H1 (cell line): ENCODE measurements around the gene PASD1. TPM values are rescaled to one million over a fixed set of nuclear protein-coding genes. Genes with fewer than 3 reads are reported as not detected.

Experiments used
- CTCF ChIA-PET: fragments of 300-600 bp; sonication (Branson Sonifier 250); formaldehyde crosslinking; loops from one replicate; lab custom pipeline; 2021; ENCODE audit not compliant: partially characterized antibody; lab: Charles Lee
- POLR2A ChIA-PET: fragments of 300-600 bp; sonication (Branson Sonifier 250); formaldehyde crosslinking; loops from one replicate; lab custom pipeline; 2021; ENCODE audit warnings: inconsistent platforms; ENCODE audit not compliant: partially characterized antibody; lab: Charles Lee
- DNase-seq, 2 experiments: peaks; one replicate each; pipeline versions ENCODE4 v3.0.0 to v3.0.0-alpha.2; 2010 to 2022; ENCODE audit warnings: low spot score in 2 of 2, low read depth in 1 of 2, mixed read lengths in 1 of 2
- FAIRE-seq: peaks from 2 replicates; lab custom pipeline; 2011; peaks lifted over from hg19 to GRCh38; lab: Jason Lieb, UNC
- H2AFZ ChIP-seq: 2 replicates; pipeline ENCODE4 v1.8.1; 2012; ENCODE audit warnings: low read length, inconsistent platforms
- H2AK5ac ChIP-seq: 2 replicates; pipeline ENCODE4 v1.6.1; 2013; ENCODE audit warnings: low read depth, low read length
- H2BK120ac ChIP-seq: replicated peaks from 2 replicates; pipeline ENCODE3; 2013; ENCODE audit warnings: low read depth, low read length, inconsistent platforms
- H2BK12ac ChIP-seq: 2 replicates; pipeline ENCODE4 v1.6.1; 2013; ENCODE audit warnings: low read depth, low read length
- H2BK15ac ChIP-seq: 2 replicates; pipeline ENCODE4 v1.6.1; 2013; ENCODE audit warnings: low read length
- H2BK20ac ChIP-seq: 2 replicates; pipeline ENCODE4 v1.6.1; 2013; ENCODE audit warnings: low read length
- H2BK5ac ChIP-seq: 2 replicates; pipeline ENCODE4 v1.6.1; 2013; ENCODE audit warnings: low read depth, low read length
- H3K14ac ChIP-seq: 2 replicates; pipeline ENCODE4 v1.6.1; 2013; ENCODE audit warnings: inconsistent platforms; ENCODE audit not compliant: insufficient read length
- H3K18ac ChIP-seq: 2 replicates; pipeline ENCODE4 v1.6.1; 2013; ENCODE audit warnings: low read length; ENCODE audit errors: extremely low read depth
- H3K23ac ChIP-seq: 2 replicates; pipeline ENCODE4 v1.6.1; 2013; ENCODE audit warnings: inconsistent platforms; ENCODE audit not compliant: insufficient read length
- H3K23me2 ChIP-seq: 2 replicates; pipeline ENCODE4 v1.6.1; 2013; ENCODE audit warnings: low read depth, low read length
- H3K27ac ChIP-seq: 2 replicates; pipeline ENCODE4 v1.6.1; 2011; ENCODE audit warnings: low read depth, low read length, inconsistent platforms
- H3K27me3 ChIP-seq, 4 experiments: replicated peaks in 1 of 4; 1 replicate in 1 of 4; 2 replicates in 3 of 4; pipeline versions ENCODE4 v1.6.1 to v1.8.1; 2011 to 2013; ENCODE audit warnings: low read length in 3 of 4, mild to moderate bottlenecking in 3 of 4, inconsistent platforms in 2 of 4, mixed read lengths in 2 of 4, moderate library complexity in 1 of 4; ENCODE audit not compliant: control insufficient read depth in 3 of 4, insufficient read depth in 3 of 4; ENCODE audit errors: extremely low read depth in 1 of 4
- H3K36me3 ChIP-seq, 4 experiments: 2 replicates each; pipeline versions ENCODE4 v1.6.1 to v1.8.1; 2011 to 2013; ENCODE audit warnings: mild to moderate bottlenecking in 4 of 4, low read length in 3 of 4, moderate library complexity in 2 of 4, control low read depth in 1 of 4, inconsistent platforms in 1 of 4; ENCODE audit not compliant: insufficient read depth in 4 of 4, control insufficient read depth in 2 of 4
- H3K4ac ChIP-seq: replicated peaks from 2 replicates; pipeline ENCODE3; 2013; ENCODE audit warnings: low read length, low read depth, mixed read lengths, inconsistent platforms; ENCODE audit not compliant: insufficient read length
- H3K4me1 ChIP-seq, 4 experiments: replicated peaks in 1 of 4; 1 replicate in 1 of 4; 2 replicates in 3 of 4; pipeline versions ENCODE4 v1.6.1 to v1.8.1; 2011 to 2013; ENCODE audit warnings: low read length in 3 of 4, inconsistent platforms in 2 of 4, mixed read lengths in 1 of 4; ENCODE audit not compliant: insufficient read depth in 4 of 4, control insufficient read depth in 3 of 4
- H3K4me2 ChIP-seq, 2 experiments: 2 replicates each; pipeline versions ENCODE4 v1.6.1 to v1.8.1; 2011 to 2013; ENCODE audit warnings: low read depth in 2 of 2, low read length in 2 of 2, control low read depth in 1 of 2, inconsistent platforms in 1 of 2, mild to moderate bottlenecking in 1 of 2; ENCODE audit not compliant: insufficient read depth in 1 of 2
- H3K4me3 ChIP-seq, 4 experiments: fragments of 200-600, 300-600 bp in 1 of 4; sonication (generic), shearing (Covaris generic), sonication (Bioruptor Twin) in 1 of 4; 2 replicates each; pipeline versions ENCODE4 v1.5.1 to v1.8.1; 2011 to 2016; ENCODE audit warnings: low read length in 4 of 4, low read depth in 3 of 4, control low read depth in 2 of 4, inconsistent platforms in 2 of 4, mild to moderate bottlenecking in 2 of 4, mixed read lengths in 1 of 4, moderate library complexity in 1 of 4; ENCODE audit not compliant: insufficient read depth in 2 of 4; ENCODE audit errors: extremely low read depth in 1 of 4
- H3K56ac ChIP-seq: replicated peaks from 2 replicates; pipeline ENCODE3; 2013; ENCODE audit warnings: low read depth, mild to moderate bottlenecking, mixed read lengths, low read length, inconsistent platforms; ENCODE audit not compliant: insufficient read length
- H3K79me1 ChIP-seq: 2 replicates; pipeline ENCODE4 v1.6.1; 2013; ENCODE audit warnings: low read depth, low read length, control low read depth
- H3K79me2 ChIP-seq, 2 experiments: 2 replicates each; pipeline versions ENCODE4 v1.6.1 to v1.8.1; 2012 to 2013; ENCODE audit warnings: low read length in 2 of 2, mild to moderate bottlenecking in 2 of 2, inconsistent platforms in 1 of 2; ENCODE audit not compliant: insufficient read depth in 2 of 2, control insufficient read depth in 1 of 2
- H3K9ac ChIP-seq, 4 experiments: replicated peaks in 1 of 4; 1 replicate in 1 of 4; 2 replicates in 3 of 4; pipeline versions ENCODE4 v1.6.1 to v1.8.1; 2011 to 2013; ENCODE audit warnings: low read depth in 3 of 4, low read length in 3 of 4, control low read depth in 2 of 4, mild to moderate bottlenecking in 2 of 4, moderate library complexity in 2 of 4, inconsistent platforms in 1 of 4; ENCODE audit errors: extremely low read depth in 1 of 4
- H3K9me3 ChIP-seq, 2 experiments: 2 replicates each; pipeline versions ENCODE4 v1.6.1 to v1.8.1; 2012 to 2013; ENCODE audit warnings: mild to moderate bottlenecking in 2 of 2, moderate library complexity in 2 of 2, control low read depth in 1 of 2, inconsistent platforms in 1 of 2, low read depth in 1 of 2, low read length in 1 of 2, mixed read lengths in 1 of 2; ENCODE audit not compliant: insufficient read depth in 2 of 2
- H4K20me1 ChIP-seq, 2 experiments: replicated peaks in 1 of 2; 2 replicates each; pipeline versions ENCODE3 to v1.8.1; 2011 to 2013; ENCODE audit warnings: inconsistent platforms in 2 of 2, low read length in 2 of 2, mild to moderate bottlenecking in 1 of 2; ENCODE audit not compliant: insufficient read depth in 2 of 2, control insufficient read depth in 1 of 2
- H4K5ac ChIP-seq: 2 replicates; pipeline ENCODE4 v1.6.1; 2013; ENCODE audit warnings: low read length, low read depth, mixed read lengths, inconsistent platforms; ENCODE audit not compliant: insufficient read length
- H4K8ac ChIP-seq: 2 replicates; pipeline ENCODE4 v1.8.0; 2013; ENCODE audit warnings: mild to moderate bottlenecking, moderate library complexity, low read length, inconsistent platforms; ENCODE audit not compliant: insufficient read depth; ENCODE audit errors: extremely low read depth
- H4K91ac ChIP-seq: replicated peaks from 2 replicates; pipeline ENCODE3; 2013; ENCODE audit warnings: low read length, mixed read lengths, inconsistent platforms; ENCODE audit not compliant: insufficient read length
- MAFK ChIP-seq: IDR thresholded peaks from 2 replicates; pipeline ENCODE4 v1.6.1; 2012; ENCODE audit warnings: low read depth, mild to moderate bottlenecking, improper control_type of control experiment, low read length
- POLR2A ChIP-seq, 2 experiments: IDR thresholded peaks; 1 replicate in 1 of 2; 2 replicates in 1 of 2; pipeline ENCODE4 v1.6.1; 2011; ENCODE audit warnings: low read depth in 2 of 2, low read length in 2 of 2, mild to moderate bottlenecking in 2 of 2; ENCODE audit errors: control extremely low read depth in 1 of 2
- POLR2AphosphoS5 ChIP-seq: IDR thresholded peaks from 2 replicates; pipeline ENCODE4 v1.6.1; 2011; ENCODE audit warnings: low read depth, low read length
- SIN3A ChIP-seq, 2 experiments: IDR thresholded peaks in 1 of 2; conservative IDR thresholded peaks in 1 of 2; 2 replicates each; pipeline ENCODE4 v1.6.1; 2011 to 2012; ENCODE audit warnings: low read length in 2 of 2, improper control_type of control experiment in 1 of 2, low read depth in 1 of 2, mild to moderate bottlenecking in 1 of 2
- YY1 ChIP-seq: IDR thresholded peaks from 2 replicates; pipeline ENCODE4 v1.6.1; 2011; ENCODE audit warnings: low read depth, mild to moderate bottlenecking, low read length
- WGBS, 2 experiments: shearing (Covaris generic) in 1 of 2; methylation state at CpG; one replicate each; pipeline versions ENCODE4 v1.1.6 to v1.1.7; 2013 to 2015; ENCODE audit warnings: low lambda C conversion rate in 2 of 2, mixed read lengths in 2 of 2, inconsistent platforms in 1 of 2, low coverage in 1 of 2, missing lambda C conversion rate in 1 of 2; ENCODE audit not compliant: insufficient replicate concordance in 2 of 2, insufficient coverage in 1 of 2, insufficient read length in 1 of 2; ENCODE audit errors: extremely low coverage in 1 of 2, missing lambda C conversion rate in 1 of 2; 5-methylcytosine and 5-hydroxymethylcytosine counted together
- polyA plus RNA-seq, 7 experiments: library from polyadenylated mRNA; depleted of rRNA in 3 of 7; stranded (reverse) in 5 of 7; unstranded in 2 of 7; fragments of >200 nt in 5 of 7; fragments of 200-250 nt in 2 of 7; gene quantifications; 1 replicate in 5 of 7; 2 replicates in 1 of 7; 4 replicates in 1 of 7; pipeline versions ENCODE4 v1.2.1 to v1.2.3, GENCODE V29; 2011 to 2013; ENCODE audit warnings: missing spikeins in 2 of 7, mixed read lengths in 2 of 7
- total RNA-seq: library from RNA; stranded (reverse); fragmentation: NEBNext Ultra II Directional; extraction: Animal tissue kit (Norgen Biotek cat#: 25700); gene quantifications from 2 replicates; pipeline ENCODE4 v1.2.1, GENCODE V29; 2021

Gene PASD1
- total and polyA plus RNA-seq, 2 of the 8 experiments (the other 6 are each of a cell fraction or from before 2014, with no cell fraction given) = 0.03 to 0.09 TPM

DNA sequence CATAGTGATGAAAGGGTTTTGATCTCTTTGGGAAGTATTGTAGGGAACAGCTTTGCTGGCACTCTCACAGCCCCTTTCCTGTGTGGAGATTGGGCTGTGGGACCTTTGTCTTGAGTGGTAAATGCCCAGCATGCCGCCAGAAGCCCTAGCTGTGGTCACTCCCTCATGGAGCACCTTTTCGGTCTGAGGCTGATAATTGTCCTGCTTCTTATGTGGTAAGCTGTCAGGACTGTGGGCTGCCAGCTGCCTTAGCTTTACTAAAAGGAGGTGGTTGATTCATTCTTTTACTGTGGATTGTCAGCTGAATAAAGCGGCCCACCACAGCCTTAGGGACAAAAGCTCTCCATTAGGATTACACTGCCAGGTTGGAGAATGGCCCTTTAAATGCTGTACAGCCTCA is 7.1 kb downstream of the PASD1 start:
- Histone ChIP-seq H3K14ac (no peak overlapping the region), H3K4ac (no peak overlapping the region), H4K20me1 (no peaks in the 10 kb centered on the region), H2BK20ac (no peak overlapping the region), H2BK120ac (no peak overlapping the region), H3K18ac (no peak overlapping the region), H3K4me1 (no peaks in the 10 kb centered on the region)
- TF ChIP-seq YY1 (no peak), SIN3A (conservative IDR thresholded peaks at IDR 0.05 in 1 of 2, IDR thresholded peaks at IDR 0.05 in 1 of 2; ENCODE audit: low read depth in 1 of 2, low read length in 2 of 2) (no peak), POLR2AphosphoS5 (no peak), MAFK (no peak), POLR2A (IDR thresholded peaks at IDR 0.05; ENCODE audit: control extremely low read depth in 1 of 2, low read depth in 2 of 2, low read length in 2 of 2) (no peak)
- TF ChIP-seq, all 59 proteins: peak for 0
- H2BK15ac ChIP-seq = no peak overlapping the region
- no peak overlapping the region for H3K4me3 ChIP-seq
- no peak overlapping the region for H4K91ac ChIP-seq
- H3K36me3 ChIP-seq = no peaks in the 10 kb centered on the region
- no peaks in the 10 kb centered on the region for H3K23me2 ChIP-seq
- WGBS, 2 experiments = 97% methylated on average over 3 of the region's 3 CpGs; no CpG with 5 or more reads in 1 of the 2 experiments
- no peak for DNase-seq
- H3K27me3 ChIP-seq = no peaks in the 10 kb centered on the region
- no peak overlapping the region for H4K5ac ChIP-seq
- H3K9me3 ChIP-seq = no peaks in the 10 kb centered on the region
- CTCF ChIA-PET = interaction anchor here (0.7 to 1.0 kb wide), 2 partner anchors 64 to 140 kb away, joined by 3 to 4 read pairs; no protein-coding TSS in a partner anchor
- H3K79me1 ChIP-seq = no peaks in the 10 kb centered on the region
- no peak overlapping the region for H2AFZ ChIP-seq
- H3K23ac ChIP-seq = no peak overlapping the region
- H3K27ac ChIP-seq = no peak overlapping the region
- H2BK5ac ChIP-seq = no peak overlapping the region
- H3K9ac ChIP-seq = no peak overlapping the region
- H4K8ac ChIP-seq = no peak overlapping the region
- H2AK5ac ChIP-seq = no peak overlapping the region
- no peak overlapping the region for H3K56ac ChIP-seq
- POLR2A ChIA-PET = interaction anchor here (0.6 kb wide), 1 partner anchor 42 kb away, joined by 3 read pairs; no protein-coding TSS in a partner anchor
- H2BK12ac ChIP-seq = no peak overlapping the region
- no peaks in the 10 kb centered on the region for H3K79me2 ChIP-seq
- no peak for FAIRE-seq
- H3K4me2 ChIP-seq = no peak overlapping the region
